Right lobe of liver (tissue), 6 donors: Measurements from ENCODE around the gene VPS50. TPM values are rescaled to one million over a fixed set of nuclear protein-coding genes. Genes with fewer than 3 reads are reported as not detected.

ENCODE experiments used
- ATAC-seq, 4 donors: fragments of 200-7000 bp; cut with Tn5 transposase; one replicate each; pipeline ENCODE4 v1.9.1; 2020; ENCODE audit warnings: mild to moderate bottlenecking in 4 of 4, moderate library complexity in 4 of 4
- DNase-seq, 3 donors: peaks; one replicate each; pipeline ENCODE4 v3.0.0-alpha.2; 2020
- H3K27ac ChIP-seq, 3 donors: fragments of 200-600 bp; one replicate each; pipeline ENCODE4 v1.8.0; 2022
- H3K27me3 ChIP-seq, 2 donors: fragments of 200-600 bp; one replicate each; pipeline ENCODE4 v1.8.0; 2022
- H3K36me3 ChIP-seq, 4 donors: fragments of 200-600 bp; sonication (generic) in 1 of 4; one replicate each; pipeline versions ENCODE4 v1.5.1 to v1.8.0; 2017 to 2022; ENCODE audit warnings: control low read depth in 1 of 4
- H3K4me1 ChIP-seq, 4 donors: fragments of 200-600 bp; sonication (generic) in 1 of 4; one replicate each; pipeline versions ENCODE4 v1.5.1 to v1.8.0; 2017 to 2022; ENCODE audit warnings: control low read depth in 1 of 4
- H3K4me3 ChIP-seq, 3 donors: fragments of 200-600 bp; one replicate each; pipeline ENCODE4 v1.8.0; 2022
- H3K9me3 ChIP-seq, 4 donors: fragments of 200-600 bp; sonication (generic) in 1 of 4; one replicate each; pipeline versions ENCODE4 v1.5.1 to v1.8.0; 2017 to 2022; ENCODE audit warnings: control low read depth in 1 of 4
- CTCF ChIP-seq, 4 donors: fragments of 200-600 bp in 3 of 4; fragments of 450-650 bp in 1 of 4; IDR thresholded peaks; one replicate each; pipeline versions ENCODE4 v1.5.1 to v1.8.0; 2016 to 2022; ENCODE audit warnings: antibody characterized with exemption in 4 of 4, mild to moderate bottlenecking in 2 of 4
- POLR2A ChIP-seq: fragments of 450-650 bp; IDR thresholded peaks from one replicate; pipeline ENCODE4 v1.6.1; 2017; ENCODE audit warnings: antibody characterized with exemption, mild to moderate bottlenecking
- WGBS: methylation state at CpG from one replicate; pipeline ENCODE4 v1.1.6; 2018; ENCODE audit warnings: low coverage, low lambda C conversion rate; ENCODE audit not compliant: insufficient coverage; ENCODE audit errors: missing lambda C conversion rate; 5-methylcytosine and 5-hydroxymethylcytosine counted together
- intact Hi-C, 2 donors: fragments of 100-400 bp; cut with DNase I; formaldehyde crosslinking; loops; one replicate each; pipeline versions ENCODE4 v1.11.2 to v1.14.1; 2022
- total RNA-seq, 6 experiments: library from RNA; depleted of rRNA in 2 of 6; stranded (reverse); fragments of >200 nt in 2 of 6; fragmentation: NEBNext Ultra II Directional in 3 of 6; extraction: Animal tissue kit (Norgen Biotek cat#: 25700) in 3 of 6; gene quantifications; one replicate each; pipeline versions ENCODE4 v1.1.0 to v1.2.4, GENCODE V29; 2016 to 2023
- donor health status: DM: no; HTN: yes; CAD: no.
- donor health status: DM: no; HTN: no; CAD: no.
- donor health status: DM: no; HTN: no; CAD: no.
- donor health status: DM: no; HTN: yes; CAD: no.
- donor health status: DM: no; HTN: yes; CAD: no.

The VPS50 gene
- total RNA-seq, 6 experiments from 2014 or later = 9.0 to 19.1 (median 11.5) TPM

- H3K4me3 ChIP-seq = no peak overlapping the region
- H3K27me3 ChIP-seq = no peaks in the 10 kb centered on the region
- H3K27ac ChIP-seq = no peak overlapping the region
- DNase-seq = no peak
- TF ChIP-seq CTCF (IDR thresholded peaks at IDR 0.05) = no peak
- TF ChIP-seq POLR2A = no peak
- no peaks in the 10 kb centered on the region for H3K4me1 ChIP-seq
- intact Hi-C loops = no loop called here
- 93% methylated on average over 2 of the region's 2 CpGs for WGBS
- ATAC-seq = no peak
- H3K9me3 ChIP-seq = no peaks in the 10 kb centered on the region
- H3K36me3 ChIP-seq = no peaks in the 10 kb centered on the region
Measured at GRCh38 chr7:93350338-93350737, 118.2 kb downstream of the VPS50 start.

DNA sequence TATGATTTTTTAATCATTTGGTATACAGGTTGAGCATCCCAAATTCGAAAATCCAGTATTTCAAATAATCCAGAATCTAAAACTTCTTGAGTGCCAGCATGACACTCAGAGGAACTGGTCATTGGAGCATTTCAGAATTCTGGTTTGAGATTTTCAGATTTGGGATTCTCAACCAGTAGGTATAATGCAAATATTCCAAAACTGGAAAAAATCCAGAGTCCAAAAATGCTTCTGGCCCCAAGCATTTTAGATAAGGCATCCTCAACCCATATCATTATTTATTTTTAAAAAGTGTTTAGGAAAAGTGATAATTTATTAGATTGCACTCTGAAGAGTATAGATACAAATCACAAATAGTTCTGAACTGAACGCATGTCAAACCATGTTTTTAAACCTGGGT lies 120.7 kb downstream of the VPS50 start:
- 96% methylated on average over 2 of the region's 2 CpGs for WGBS
- intact Hi-C loops = no loop called here
- no peak for ATAC-seq

GRCh38 chr7:93354815-93355214 lies 122.6 kb downstream of the VPS50 start:
- intact Hi-C loops = no loop called here
- H3K27me3 ChIP-seq = no peaks in the 10 kb centered on the region
- 93% methylated on average over 4 of the region's 4 CpGs for WGBS
- TF ChIP-seq CTCF (IDR thresholded peaks at IDR 0.05) = no peak
- no peak for TF ChIP-seq POLR2A
- H3K36me3 ChIP-seq = no peaks in the 10 kb centered on the region
- no peak for ATAC-seq
- H3K4me3 ChIP-seq = no peak overlapping the region
- no peaks in the 10 kb centered on the region for H3K9me3 ChIP-seq
- H3K27ac ChIP-seq = no peak overlapping the region
- DNase-seq = no peak
- no peaks in the 10 kb centered on the region for H3K4me1 ChIP-seq

More for the DNA sequence above, 120.7 kb downstream of the VPS50 start:
- H3K4me3 ChIP-seq = no peak overlapping the region
- no peak overlapping the region for H3K27ac ChIP-seq
- no peaks in the 10 kb centered on the region for H3K36me3 ChIP-seq
- H3K9me3 ChIP-seq = no peaks in the 10 kb centered on the region
- DNase-seq = no peak
- no peaks in the 10 kb centered on the region for H3K27me3 ChIP-seq
- no peak for TF ChIP-seq CTCF (IDR thresholded peaks at IDR 0.05)
- TF ChIP-seq POLR2A = no peak
- H3K4me1 ChIP-seq = no peaks in the 10 kb centered on the region

GRCh38 chr7:93359520-93360198 lies 127.5 kb downstream of the VPS50 start:
- DNase-seq = no peak
- no peak for ATAC-seq
- no peaks in the 10 kb centered on the region for H3K4me1 ChIP-seq
- intact Hi-C loops = no loop called here
- H3K27ac ChIP-seq = no peak overlapping the region
- no peaks in the 10 kb centered on the region for H3K27me3 ChIP-seq
- 95% methylated on average over 2 of the region's 2 CpGs for WGBS
- no peaks in the 10 kb centered on the region for H3K36me3 ChIP-seq
- TF ChIP-seq POLR2A (no peak), CTCF (IDR thresholded peaks at IDR 0.05) (no peak)
- no peaks in the 10 kb centered on the region for H3K9me3 ChIP-seq
- no peak overlapping the region for H3K4me3 ChIP-seq

GRCh38 chr7:93361853-93362252 lies 129.7 kb downstream of the VPS50 start:
- intact Hi-C loops = no loop called here
- Histone ChIP-seq H3K36me3 (no peaks in the 10 kb centered on the region), H3K27ac (no peak overlapping the region), H3K9me3 (no peaks in the 10 kb centered on the region), H3K4me1 (no peaks in the 10 kb centered on the region), H3K27me3 (no peaks in the 10 kb centered on the region), H3K4me3 (no peak overlapping the region)
- DNase-seq (no peak), ATAC-seq (no peak)
- WGBS = 94% methylated on average over 1 of the region's 1 CpG
- TF ChIP-seq CTCF (IDR thresholded peaks at IDR 0.05) (no peak), POLR2A (no peak)
